Heart left ventricle (tissue), 13 donors: ENCODE measurements around the gene LHX5.

Experiments used
- CTCF ChIP-seq, 12 donors: fragments of 200-600 bp; sonication (generic) in 4 of 12; IDR thresholded peaks; one replicate each; pipeline versions ENCODE4 v1.5.0 to v1.8.0; 2018 to 2022; ENCODE audit warnings: antibody characterized with exemption in 12 of 12, mild to moderate bottlenecking in 5 of 12
- POLR2A ChIP-seq, 2 donors: fragments of 450-650 bp; IDR thresholded peaks; one replicate each; pipeline ENCODE4 v1.6.1; 2017; ENCODE audit warnings: antibody characterized with exemption in 2 of 2, mild to moderate bottlenecking in 2 of 2, moderate library complexity in 2 of 2
- donor health status: ischemic (EF 13 %, LVEDD 7.1; RV severe dilation, severe dysfunction).
- donor health status: DM: no; HTN: yes; CAD: no.
- donor health status: DM: no; HTN: no; CAD: no.
- donor health status: ischemic (EF 25% LVEDD 6.9; RV normal size, moderate dysfunction).
- donor health status: ischemic (EF 25% LVEDD 5.7; RV mildly dilated, moderate dysfunction).
- donor health status: ischemic (EF 35%, LVEDD 5.7; RV mildly dilated, moderate dysfunction).
- donor health status: nonischemic (EF 11% LVEDD 7.7; RV severe dilation, severe dysfunction).
- donor health status: DM: yes; HTN: yes; CAD: no.
- donor health status: PGD.
- donor health status: ischemic (EF 29% LVEDD 5.4; RV normal size, mild dysfunction).
- donor health status: nonischemic (EF 23%, LVEDD 6.1; RV moderate dilation, normal function).

- no peak for TF ChIP-seq CTCF (IDR thresholded peaks at IDR 0.05)
- no peak for TF ChIP-seq POLR2A (IDR thresholded peaks at IDR 0.05)
Measured at GRCh38 chr12:113485330-113485729, 13.7 kb upstream of the LHX5 start.
